Activated T-cell treated with anti-CD3 and anti-CD28 coated beads, Interleukin-2, amount 50 U/mL, for 48 hours (primary cell): ENCODE data around the gene MAGEB6B.
"Not testable (repeated sequence)": the region's sequence is repeated elsewhere in the genome, so short reads cannot be mapped to it uniquely, and the experiment has no call there.

ENCODE experiments used
- DNase-seq, 2 experiments: peaks; one replicate each; pipeline ENCODE4 v3.0.0-alpha.2; 2020

Gene MAGEB6B, protein sequence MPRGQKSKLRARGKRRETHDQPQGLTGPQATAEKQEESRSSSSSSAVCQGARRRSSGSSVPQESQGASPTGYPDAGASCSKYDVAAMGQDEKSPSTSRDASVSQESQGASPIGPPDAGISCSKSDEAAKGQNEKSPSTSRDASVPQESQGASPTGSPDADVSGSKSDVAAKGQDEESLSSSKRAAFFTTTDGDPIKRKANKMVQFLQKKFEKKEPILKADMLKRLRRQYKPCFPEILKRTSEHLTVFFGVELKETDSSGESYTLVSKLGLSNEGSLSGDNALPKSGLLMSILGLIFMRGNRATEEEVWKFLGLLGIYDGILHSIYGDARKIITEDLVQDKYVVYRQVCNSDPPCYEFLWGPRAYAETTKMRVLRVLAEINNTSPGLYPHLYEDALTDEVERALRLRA

GRCh38 chrX:26160301-26160700 lies at the start of gene MAGEB6B:
Gene MAGEB6B (plus strand): TSS chrX:26160601. CDS start chrX:26160601, 0 bp downstream.
- no peak for DNase-seq

DNA sequence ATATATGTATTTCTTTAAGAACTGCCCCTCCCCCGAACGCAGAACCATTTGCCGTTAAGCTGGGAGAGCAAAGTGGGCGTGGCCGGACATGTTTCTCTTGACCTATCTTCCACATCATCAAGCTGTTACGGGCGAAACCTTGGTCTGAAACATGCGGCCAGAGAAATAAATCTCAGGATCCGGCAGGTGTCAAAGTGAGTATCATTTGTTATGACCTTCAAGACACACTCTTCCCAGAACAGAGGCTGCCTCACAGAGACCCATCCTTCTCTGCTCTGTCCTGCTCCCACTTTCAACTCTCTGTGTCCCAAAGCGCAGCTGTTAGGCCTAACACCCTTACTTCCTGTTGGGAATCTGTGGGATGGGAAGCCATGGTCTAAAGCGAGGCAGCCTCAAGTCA lies 22.1 kb upstream of the MAGEB6B start, which contains the start of gene MAGEB18:
MAGEB18 (plus strand) TSS at position 70 of the 400 bp plus-strand sequence. CDS start 643 bp downstream, outside the sequence.
- DNase-seq: no peak

DNA sequence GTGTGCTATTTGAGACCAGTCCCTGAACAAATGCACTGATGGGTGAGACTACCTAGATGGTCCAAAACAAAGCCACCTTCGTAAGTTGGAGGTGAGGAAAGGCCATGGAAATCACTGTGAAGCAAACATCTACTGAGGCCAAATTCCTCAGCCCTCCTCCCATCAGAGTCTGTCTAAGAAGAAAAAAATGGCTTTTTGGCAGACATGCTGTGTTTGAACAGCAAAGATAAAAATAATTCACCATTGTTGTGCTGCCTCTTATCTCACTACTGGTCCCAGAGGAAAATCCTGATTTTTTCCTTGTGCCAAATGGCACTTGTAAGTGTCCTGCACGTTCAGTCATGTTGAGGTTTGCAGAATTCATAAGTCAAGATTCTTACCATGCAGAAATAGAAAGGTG lies 14.4 kb upstream of the MAGEB6B start:
- no peak for DNase-seq

GRCh38 chrX:26192204-26192603 lies 31.8 kb downstream of the MAGEB6B start, which contains the start of gene MAGEB6:
Gene MAGEB6 (plus strand): TSS chrX:26192440. CDS start chrX:26193847, 1,407 bp downstream.
- DNase-seq: no peak

DNA sequence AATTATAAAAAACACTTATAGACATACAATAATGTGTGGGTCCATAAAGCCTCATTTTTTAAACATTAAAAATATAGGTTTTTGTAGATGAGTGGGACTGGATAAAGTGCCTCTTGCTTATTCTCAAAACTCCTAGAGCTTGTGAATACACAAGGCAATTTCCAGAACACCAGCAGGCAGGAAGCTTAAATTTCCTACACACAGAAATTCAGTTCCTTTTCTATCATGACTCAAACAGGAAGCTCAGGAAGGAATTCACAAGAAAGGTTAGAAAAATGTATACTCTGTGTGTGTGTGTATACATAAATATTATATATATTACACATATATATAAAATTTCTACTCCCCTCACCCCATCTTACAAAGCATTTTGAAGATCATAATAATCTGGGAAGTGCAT lies 43.2 kb downstream of the MAGEB6B start:
- no peak for DNase-seq

GRCh38 chrX:26204717-26205116 lies 44.3 kb downstream of the MAGEB6B start:
- not testable (repeated sequence) for DNase-seq

DNA sequence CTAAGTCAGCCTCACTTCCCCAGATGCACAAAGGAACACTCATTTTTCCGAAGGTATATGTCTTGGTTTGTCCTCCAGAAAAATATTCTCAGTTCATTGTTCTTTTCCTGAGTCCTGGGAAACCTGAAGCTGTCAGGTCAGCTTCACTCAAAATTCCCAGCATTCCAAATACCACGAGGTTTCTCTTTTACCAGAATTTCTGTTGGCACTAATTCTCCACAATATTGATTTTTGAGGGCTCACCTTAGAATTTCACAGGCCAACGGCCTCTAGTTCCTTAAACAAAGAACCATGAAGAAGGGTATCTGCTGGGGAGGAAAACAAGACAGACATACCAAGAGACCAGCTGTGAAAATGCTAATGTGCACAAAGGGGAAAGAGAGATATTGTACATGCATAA lies 47.6 kb downstream of the MAGEB6B start:
- DNase-seq: no peak
